ENCODE results near the gene CLMN. TPM values are rescaled to one million over a fixed set of nuclear protein-coding genes. Genes with fewer than 3 reads are reported as not detected.

CLMN gene
- polyA plus RNA-seq, 1 donor from 2014 or later = 0.57 TPM

DNA sequence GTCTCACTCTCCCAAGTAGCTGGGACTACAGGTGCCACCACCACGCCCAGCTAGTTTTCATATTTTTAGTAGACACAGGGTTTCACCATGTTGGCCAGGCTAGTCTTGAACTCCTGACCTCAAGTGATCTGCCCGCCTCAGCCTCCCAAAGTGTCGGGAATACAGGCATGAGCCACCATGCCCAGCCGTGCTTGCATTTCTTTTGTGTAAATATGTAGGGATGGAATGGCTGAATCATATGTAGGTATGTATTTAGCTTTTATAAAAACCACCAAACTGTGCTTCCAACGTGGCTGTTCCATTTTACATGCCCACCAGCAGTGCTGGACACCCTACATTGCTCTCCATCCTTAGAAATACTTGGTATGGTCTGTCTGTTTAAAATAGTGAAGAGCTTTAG is 32.8 kb upstream of the CLMN start:
- Histone ChIP-seq H3F3A (ENCODE audit: insufficient read depth, low read length, poor library complexity, severe bottlenecking) (no peaks in the 10 kb centered on the region), H3K36me3 (ENCODE audit: insufficient read depth, low read length) (no peaks in the 10 kb centered on the region), H3K79me2 (replicated peaks; ENCODE audit: insufficient read depth, low read length) (no peaks in the 10 kb centered on the region), H3K4me3 (ENCODE audit: low read length) (no peak overlapping the region), H3K9ac (ENCODE audit: low read length) (no peak overlapping the region), H3K4me2 (ENCODE audit: low read length) (no peak overlapping the region), H4K20me1 (ENCODE audit: insufficient read depth) (no peaks in the 10 kb centered on the region), H3K9me3 (ENCODE audit: low read length) (no peaks in the 10 kb centered on the region), H3K27ac (ENCODE audit: low read length) (no peak overlapping the region), H2AFZ (ENCODE audit: low read depth, low read length) (no peak overlapping the region), H3K9me2 (ENCODE audit: insufficient read depth, low read length) (no peaks in the 10 kb centered on the region), H3K27me3 (ENCODE audit: insufficient read depth, low read depth, low read length) (no peaks in the 10 kb centered on the region)
- TF ChIP-seq EP300 (conservative IDR thresholded peaks at IDR 0.05; ENCODE audit: poor library complexity, severe bottlenecking) = no peak

GRCh38 chr14:95349241-95349640 is 29.5 kb upstream of the CLMN start:
- no peaks in the 10 kb centered on the region for H3K9me2 ChIP-seq (ENCODE audit: insufficient read depth, low read length)

More at GRCh38 chr14:95349241-95349640, 29.5 kb upstream of the CLMN start:
- Histone ChIP-seq H3F3A (ENCODE audit: insufficient read depth, low read length, poor library complexity, severe bottlenecking) (no peaks in the 10 kb centered on the region), H3K79me2 (replicated peaks; ENCODE audit: insufficient read depth, low read length) (no peaks in the 10 kb centered on the region), H3K4me3 (ENCODE audit: low read length) (no peak overlapping the region), H2AFZ (ENCODE audit: low read depth, low read length) (no peak overlapping the region), H3K27me3 (ENCODE audit: insufficient read depth, low read depth, low read length) (no peaks in the 10 kb centered on the region), H3K27ac (ENCODE audit: low read length) (no peak overlapping the region), H4K20me1 (ENCODE audit: insufficient read depth) (no peaks in the 10 kb centered on the region), H3K9ac (ENCODE audit: low read length) (no peak overlapping the region), H3K36me3 (ENCODE audit: insufficient read depth, low read length) (no peaks in the 10 kb centered on the region), H3K4me2 (ENCODE audit: low read length) (no peak overlapping the region), H3K9me3 (ENCODE audit: low read length) (no peaks in the 10 kb centered on the region)
- TF ChIP-seq SMC3 (conservative IDR thresholded peaks at IDR 0.05; ENCODE audit: poor library complexity) = no peak
- no peak for TF ChIP-seq REST (IDR thresholded peaks at IDR 0.05; ENCODE audit: borderline replicate concordance)
- TF ChIP-seq, protein P1, sequence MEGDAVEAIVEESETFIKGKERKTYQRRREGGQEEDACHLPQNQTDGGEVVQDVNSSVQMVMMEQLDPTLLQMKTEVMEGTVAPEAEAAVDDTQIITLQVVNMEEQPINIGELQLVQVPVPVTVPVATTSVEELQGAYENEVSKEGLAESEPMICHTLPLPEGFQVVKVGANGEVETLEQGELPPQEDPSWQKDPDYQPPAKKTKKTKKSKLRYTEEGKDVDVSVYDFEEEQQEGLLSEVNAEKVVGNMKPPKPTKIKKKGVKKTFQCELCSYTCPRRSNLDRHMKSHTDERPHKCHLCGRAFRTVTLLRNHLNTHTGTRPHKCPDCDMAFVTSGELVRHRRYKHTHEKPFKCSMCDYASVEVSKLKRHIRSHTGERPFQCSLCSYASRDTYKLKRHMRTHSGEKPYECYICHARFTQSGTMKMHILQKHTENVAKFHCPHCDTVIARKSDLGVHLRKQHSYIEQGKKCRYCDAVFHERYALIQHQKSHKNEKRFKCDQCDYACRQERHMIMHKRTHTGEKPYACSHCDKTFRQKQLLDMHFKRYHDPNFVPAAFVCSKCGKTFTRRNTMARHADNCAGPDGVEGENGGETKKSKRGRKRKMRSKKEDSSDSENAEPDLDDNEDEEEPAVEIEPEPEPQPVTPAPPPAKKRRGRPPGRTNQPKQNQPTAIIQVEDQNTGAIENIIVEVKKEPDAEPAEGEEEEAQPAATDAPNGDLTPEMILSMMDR (IDR thresholded peaks at IDR 0.05; ENCODE audit: poor library complexity, severe bottlenecking) = no peak
- TF ChIP-seq EP300 (conservative IDR thresholded peaks at IDR 0.05; ENCODE audit: poor library complexity, severe bottlenecking) = no peak
- TF ChIP-seq POLR2AphosphoS5 (IDR thresholded peaks at IDR 0.05) = no peak
- TF ChIP-seq EZH2 (IDR thresholded peaks at IDR 0.05; ENCODE audit: borderline replicate concordance, insufficient read depth, low read length, poor library complexity, severe bottlenecking) = no peak
- no peak for TF ChIP-seq RAD21 (conservative IDR thresholded peaks at IDR 0.05)
- TF ChIP-seq MXI1 (conservative IDR thresholded peaks at IDR 0.05; ENCODE audit: poor library complexity, severe bottlenecking) = no peak
- TF ChIP-seq TAF1 (IDR thresholded peaks at IDR 0.05; ENCODE audit: low read depth) = no peak

All from neural cell (in vitro differentiated cells).